ENCODE results near the gene GNG12.

DNA sequence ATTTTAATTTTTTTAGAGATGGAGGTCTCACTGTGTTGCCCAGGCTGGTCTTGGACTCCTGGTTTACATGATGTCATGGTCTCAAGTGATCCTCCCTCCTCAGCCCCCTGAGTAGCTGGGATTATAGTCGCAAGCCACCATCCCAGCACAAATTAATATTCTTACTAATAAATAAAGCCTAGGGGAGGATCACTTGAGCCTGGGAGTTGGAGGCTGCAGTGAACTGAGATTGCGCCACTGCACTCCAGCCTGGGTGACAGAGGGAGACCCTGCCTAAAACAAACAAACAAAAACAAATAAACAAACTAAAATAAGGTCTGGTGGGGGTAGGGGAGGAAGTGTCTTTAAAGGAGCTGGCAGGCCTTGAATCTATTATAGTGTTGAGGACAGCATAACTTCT is 157.0 kb downstream of the GNG12 start:
- TF ChIP-seq RARB (CRISPR knock-in tag; IDR thresholded peaks at IDR 0.05) (no peak), ZFP30 (CRISPR knock-in tag; IDR thresholded peaks at IDR 0.05) (no peak), OSR1 (CRISPR knock-in tag; IDR thresholded peaks at IDR 0.05) (no peak), TOX (CRISPR knock-in tag; IDR thresholded peaks at IDR 0.05; ENCODE audit: borderline replicate concordance) (no peak), ZC3H10 (CRISPR knock-in tag; IDR thresholded peaks at IDR 0.05) (no peak), ZNF70 (CRISPR knock-in tag; IDR thresholded peaks at IDR 0.05) (no peak), ESRRG (CRISPR knock-in tag; IDR thresholded peaks at IDR 0.05) (no peak), SNAI2 (CRISPR knock-in tag; IDR thresholded peaks at IDR 0.05) (no peak), ZFP3 (CRISPR knock-in tag; IDR thresholded peaks at IDR 0.05) (no peak), ARNTL (CRISPR knock-in tag; IDR thresholded peaks at IDR 0.05; ENCODE audit: borderline replicate concordance, low read depth) (no peak)
- TF ChIP-seq, protein P1, sequence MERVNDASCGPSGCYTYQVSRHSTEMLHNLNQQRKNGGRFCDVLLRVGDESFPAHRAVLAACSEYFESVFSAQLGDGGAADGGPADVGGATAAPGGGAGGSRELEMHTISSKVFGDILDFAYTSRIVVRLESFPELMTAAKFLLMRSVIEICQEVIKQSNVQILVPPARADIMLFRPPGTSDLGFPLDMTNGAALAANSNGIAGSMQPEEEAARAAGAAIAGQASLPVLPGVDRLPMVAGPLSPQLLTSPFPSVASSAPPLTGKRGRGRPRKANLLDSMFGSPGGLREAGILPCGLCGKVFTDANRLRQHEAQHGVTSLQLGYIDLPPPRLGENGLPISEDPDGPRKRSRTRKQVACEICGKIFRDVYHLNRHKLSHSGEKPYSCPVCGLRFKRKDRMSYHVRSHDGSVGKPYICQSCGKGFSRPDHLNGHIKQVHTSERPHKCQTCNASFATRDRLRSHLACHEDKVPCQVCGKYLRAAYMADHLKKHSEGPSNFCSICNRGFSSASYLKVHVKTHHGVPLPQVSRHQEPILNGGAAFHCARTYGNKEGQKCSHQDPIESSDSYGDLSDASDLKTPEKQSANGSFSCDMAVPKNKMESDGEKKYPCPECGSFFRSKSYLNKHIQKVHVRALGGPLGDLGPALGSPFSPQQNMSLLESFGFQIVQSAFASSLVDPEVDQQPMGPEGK (CRISPR knock-in tag; IDR thresholded peaks at IDR 0.05; ENCODE audit: borderline replicate concordance) = no peak
- TF ChIP-seq, protein P2, sequence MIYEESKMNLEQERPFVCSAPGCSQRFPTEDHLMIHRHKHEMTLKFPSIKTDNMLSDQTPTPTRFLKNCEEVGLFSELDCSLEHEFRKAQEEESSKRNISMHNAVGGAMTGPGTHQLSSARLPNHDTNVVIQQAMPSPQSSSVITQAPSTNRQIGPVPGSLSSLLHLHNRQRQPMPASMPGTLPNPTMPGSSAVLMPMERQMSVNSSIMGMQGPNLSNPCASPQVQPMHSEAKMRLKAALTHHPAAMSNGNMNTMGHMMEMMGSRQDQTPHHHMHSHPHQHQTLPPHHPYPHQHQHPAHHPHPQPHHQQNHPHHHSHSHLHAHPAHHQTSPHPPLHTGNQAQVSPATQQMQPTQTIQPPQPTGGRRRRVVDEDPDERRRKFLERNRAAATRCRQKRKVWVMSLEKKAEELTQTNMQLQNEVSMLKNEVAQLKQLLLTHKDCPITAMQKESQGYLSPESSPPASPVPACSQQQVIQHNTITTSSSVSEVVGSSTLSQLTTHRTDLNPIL (CRISPR knock-in tag; IDR thresholded peaks at IDR 0.05; ENCODE audit: low read depth) = no peak
- TF ChIP-seq, protein P3, sequence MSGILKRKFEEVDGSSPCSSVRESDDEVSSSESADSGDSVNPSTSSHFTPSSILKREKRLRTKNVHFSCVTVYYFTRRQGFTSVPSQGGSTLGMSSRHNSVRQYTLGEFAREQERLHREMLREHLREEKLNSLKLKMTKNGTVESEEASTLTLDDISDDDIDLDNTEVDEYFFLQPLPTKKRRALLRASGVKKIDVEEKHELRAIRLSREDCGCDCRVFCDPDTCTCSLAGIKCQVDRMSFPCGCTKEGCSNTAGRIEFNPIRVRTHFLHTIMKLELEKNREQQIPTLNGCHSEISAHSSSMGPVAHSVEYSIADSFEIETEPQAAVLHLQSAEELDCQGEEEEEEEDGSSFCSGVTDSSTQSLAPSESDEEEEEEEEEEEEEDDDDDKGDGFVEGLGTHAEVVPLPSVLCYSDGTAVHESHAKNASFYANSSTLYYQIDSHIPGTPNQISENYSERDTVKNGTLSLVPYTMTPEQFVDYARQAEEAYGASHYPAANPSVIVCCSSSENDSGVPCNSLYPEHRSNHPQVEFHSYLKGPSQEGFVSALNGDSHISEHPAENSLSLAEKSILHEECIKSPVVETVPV (CRISPR knock-in tag; IDR thresholded peaks at IDR 0.05) = no peak
